Pancreas (tissue), 10 donors: Measurements from ENCODE around the gene SRRM4. TPM values are rescaled to one million over a fixed set of nuclear protein-coding genes. Genes with fewer than 3 reads are reported as not detected.

Experiments
- ATAC-seq, 4 donors: fragments of 200-7000 bp; cut with Tn5 transposase; one replicate each; pipeline versions ENCODE4 v1.8.0 to v1.9.1; 2020; ENCODE audit warnings: mild to moderate bottlenecking in 4 of 4, moderate library complexity in 4 of 4
- DNase-seq, 6 donors: peaks; one replicate each; pipeline ENCODE4 v3.0.0-alpha.2; 2020
- FAIRE-seq: peaks from 2 replicates; lab custom pipeline; 2012; peaks lifted over from hg19 to GRCh38; lab: Jason Lieb, UNC
- H3K27ac ChIP-seq, 4 donors: fragments of 200-600 bp; sonication (generic); 1 replicate in 3 of 4; 2 replicates in 1 of 4; pipeline versions ENCODE4 v1.5.0 to v1.8.0; 2020
- H3K27me3 ChIP-seq, 4 donors: fragments of 200-600 bp; one replicate each; pipeline ENCODE4 v1.8.0; 2021
- H3K36me3 ChIP-seq, 3 donors: fragments of 200-600 bp; sonication (generic) in 1 of 3; one replicate each; pipeline versions ENCODE4 v1.5.0 to v1.8.0; 2020 to 2021
- H3K4me1 ChIP-seq, 3 donors: fragments of 200-600 bp; one replicate each; pipeline ENCODE4 v1.8.0; 2021
- H3K4me3 ChIP-seq, 4 donors: fragments of 200-600 bp; sonication (generic) in 2 of 4; one replicate each; pipeline versions ENCODE4 v1.5.0 to v1.8.0; 2020 to 2021
- H3K9me3 ChIP-seq, 4 donors: fragments of 200-600 bp; one replicate each; pipeline ENCODE4 v1.8.0; 2021
- WGBS, 2 donors: extraction: QIAGEN DNeasy Blood & Tissue Kit; methylation state at CpG; one replicate each; pipeline ENCODE4 v1.1.7; 2013; 5-methylcytosine and 5-hydroxymethylcytosine counted together
- intact Hi-C, 3 donors: fragments of 100-400 bp; cut with DNase I; formaldehyde crosslinking; loops; one replicate each; pipeline versions ENCODE4 v1.11.1 to v1.14.2; 2022
- polyA plus RNA-seq, 2 donors: library from polyadenylated mRNA; stranded (reverse); fragments of 200-250 nt; gene quantifications; one replicate each; pipeline ENCODE4 v1.2.3, GENCODE V29; 2013
- total RNA-seq, 6 donors: library from RNA; stranded (reverse); fragmentation: NEBNext Ultra II Directional in 4 of 6; extraction: Animal tissue kit (Norgen Biotek cat#: 25700) in 4 of 6; gene quantifications; one replicate each; pipeline versions ENCODE4 v1.2.1 to v1.2.4, GENCODE V29; 2021 to 2023
- TF ChIP-seq, protein P1 (sequence below), 4 donors: fragments of 200-600 bp; sonication (generic) in 3 of 4; IDR thresholded peaks; one replicate each; pipeline versions ENCODE4 v1.5.0 to v1.8.0; 2021; ENCODE audit warnings: antibody characterized with exemption in 4 of 4
- donor health status: healthy with polysubstance abuse.
- donor health status: DM: no; HTN: no; CAD: no; lungs with moderate emphysema.
- donor health status: DM: no; HTN: no; CAD: no.
- donor health status: control.
- donor health status: control.
- donor health status: Bipolar disorder and iron deficiency.
- donor health status: DM: yes; HTN: yes; CAD: no.
- donor health status: DM: no; HTN: no; CAD: no.
- donor health status: DM: no; HTN: no; CAD: no.
- donor health status: DM: yes; HTN: yes; CAD: no.

Gene SRRM4
- total and polyA plus RNA-seq, 8 donors = 0.02 TPM; not detected in 7

DNA sequence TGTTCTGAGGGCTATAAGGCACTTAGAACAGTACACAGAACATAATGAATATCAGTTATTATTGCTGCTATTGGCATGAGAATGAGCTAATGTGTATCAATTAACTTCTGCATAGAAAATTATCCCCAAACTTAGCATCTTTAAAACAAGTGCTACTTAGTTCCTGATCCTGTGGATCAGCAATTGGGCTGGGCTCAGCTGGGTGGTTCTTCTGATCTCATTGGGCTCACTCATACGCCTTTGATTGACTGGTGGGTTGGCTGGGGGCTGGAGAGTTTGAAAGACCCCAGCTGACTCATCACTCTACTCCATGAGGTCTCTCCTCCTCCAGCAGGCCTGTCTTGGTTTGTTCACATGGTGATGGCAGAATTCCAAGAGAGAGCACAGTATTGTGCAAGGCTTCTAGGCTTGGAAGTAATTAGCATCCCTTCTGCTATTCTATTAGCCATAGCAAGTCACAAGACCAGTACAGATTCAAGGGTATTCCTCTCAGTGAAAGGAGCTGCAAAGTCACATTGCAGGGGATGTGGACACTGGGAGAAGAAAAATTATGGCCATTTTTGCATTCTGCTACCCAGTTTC, 170.2 kb downstream of the SRRM4 start:
- no peak for DNase-seq
- Histone ChIP-seq H3K36me3 (no peaks in the 10 kb centered on the region), H3K4me1 (no peaks in the 10 kb centered on the region), H3K27ac (no peak overlapping the region), H3K27me3 (peaks cover 0 to 6% (median 0%) of the 10 kb centered on the region in 4 donors), H3K9me3 (no peaks in the 10 kb centered on the region), H3K4me3 (no peak overlapping the region)
- 68 to 71% methylated on average over 1 of the region's 1 CpG for WGBS, 2 donors
- intact Hi-C loops = no loop called here
- TF ChIP-seq, protein P1, sequence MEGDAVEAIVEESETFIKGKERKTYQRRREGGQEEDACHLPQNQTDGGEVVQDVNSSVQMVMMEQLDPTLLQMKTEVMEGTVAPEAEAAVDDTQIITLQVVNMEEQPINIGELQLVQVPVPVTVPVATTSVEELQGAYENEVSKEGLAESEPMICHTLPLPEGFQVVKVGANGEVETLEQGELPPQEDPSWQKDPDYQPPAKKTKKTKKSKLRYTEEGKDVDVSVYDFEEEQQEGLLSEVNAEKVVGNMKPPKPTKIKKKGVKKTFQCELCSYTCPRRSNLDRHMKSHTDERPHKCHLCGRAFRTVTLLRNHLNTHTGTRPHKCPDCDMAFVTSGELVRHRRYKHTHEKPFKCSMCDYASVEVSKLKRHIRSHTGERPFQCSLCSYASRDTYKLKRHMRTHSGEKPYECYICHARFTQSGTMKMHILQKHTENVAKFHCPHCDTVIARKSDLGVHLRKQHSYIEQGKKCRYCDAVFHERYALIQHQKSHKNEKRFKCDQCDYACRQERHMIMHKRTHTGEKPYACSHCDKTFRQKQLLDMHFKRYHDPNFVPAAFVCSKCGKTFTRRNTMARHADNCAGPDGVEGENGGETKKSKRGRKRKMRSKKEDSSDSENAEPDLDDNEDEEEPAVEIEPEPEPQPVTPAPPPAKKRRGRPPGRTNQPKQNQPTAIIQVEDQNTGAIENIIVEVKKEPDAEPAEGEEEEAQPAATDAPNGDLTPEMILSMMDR (IDR thresholded peaks at IDR 0.05) = no peak
- ATAC-seq = no peak
- no peak for FAIRE-seq

DNA sequence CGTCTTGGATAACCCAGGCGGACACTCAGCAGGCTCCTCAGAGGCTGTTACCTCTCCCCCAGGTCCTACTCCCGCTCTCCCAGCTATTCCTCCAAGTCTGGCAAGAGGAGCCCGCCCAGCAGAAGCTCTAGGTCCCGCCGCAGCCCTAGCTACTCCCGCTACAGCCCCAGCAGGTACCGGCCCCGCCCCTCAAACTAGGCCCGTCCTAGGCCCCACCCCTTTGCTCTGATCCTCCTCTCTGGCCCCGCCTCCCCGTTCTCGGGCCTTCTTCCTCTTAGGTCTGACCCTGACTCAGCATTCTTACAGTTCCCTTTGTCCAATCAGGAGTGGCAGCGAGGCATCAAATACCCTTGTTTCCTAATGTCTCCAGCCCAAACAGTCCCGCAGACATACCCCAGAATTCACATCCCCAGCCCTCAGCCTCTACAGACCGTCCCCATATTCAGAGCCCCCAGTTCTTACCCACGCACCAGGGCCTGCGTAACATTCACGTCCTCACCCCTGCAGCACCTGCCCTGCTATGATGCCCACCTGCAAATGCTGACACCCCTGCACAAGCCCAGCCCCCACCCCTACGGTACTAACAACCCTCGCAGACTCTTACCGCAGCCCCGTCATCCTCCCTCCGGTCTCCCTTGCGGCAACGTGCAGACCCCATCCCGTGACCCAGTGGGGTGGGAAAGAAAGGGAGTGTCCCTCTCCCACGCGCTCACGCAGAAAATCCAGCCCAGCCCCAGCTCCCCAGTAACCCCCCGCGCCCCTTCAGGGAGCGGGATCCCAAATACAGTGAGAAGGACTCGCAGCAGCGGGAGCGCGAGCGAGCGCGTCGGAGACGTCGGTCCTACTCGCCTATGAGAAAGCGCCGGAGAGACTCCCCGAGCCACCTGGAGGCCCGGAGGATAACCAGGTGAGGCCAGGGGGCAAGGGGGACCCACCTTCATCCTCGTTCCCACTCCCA, 172.4 kb downstream of the SRRM4 start:
- Histone ChIP-seq H3K27me3 (peaks cover 0 to 6% (median 0%) of the 10 kb centered on the region in 4 donors), H3K36me3 (no peaks in the 10 kb centered on the region), H3K4me3 (no peak overlapping the region), H3K9me3 (no peaks in the 10 kb centered on the region), H3K27ac (no peak overlapping the region), H3K4me1 (no peaks in the 10 kb centered on the region)
- DNase-seq (peak; percentile 52 to 77 (median 68)), ATAC-seq (peak; percentile 74 to 100 (median 78)), FAIRE-seq (no peak)
- WGBS, 2 donors = 38 to 43% methylated on average over 49 of the region's 49 CpGs
- intact Hi-C loops = no loop called here
- TF ChIP-seq, protein P1 (IDR thresholded peaks at IDR 0.05) = no peak

DNA sequence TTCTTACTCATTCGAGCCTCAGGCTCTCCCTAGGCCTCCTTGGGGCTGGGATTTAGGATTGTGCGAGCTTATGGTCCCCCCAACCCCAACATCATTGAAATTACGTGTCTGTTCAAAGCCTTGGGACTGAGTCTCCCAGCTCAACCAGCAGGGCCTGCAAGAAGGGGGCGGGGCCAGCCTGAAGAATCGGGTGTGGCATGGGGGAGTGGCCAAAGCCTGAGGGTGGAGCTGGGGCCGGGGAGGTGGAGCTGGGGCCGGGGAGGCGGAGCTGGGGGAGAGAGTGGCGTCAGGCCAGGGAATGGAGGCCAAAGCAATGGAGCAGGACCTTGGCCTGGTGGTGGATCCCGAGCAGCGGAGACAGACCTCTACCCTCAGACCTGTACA, 173.1 kb downstream of the SRRM4 start:
- intact Hi-C loops = no loop called here
- TF ChIP-seq, protein P1 (IDR thresholded peaks at IDR 0.05) = no peak
- Histone ChIP-seq H3K27me3 (peaks cover 0 to 6% (median 0%) of the 10 kb centered on the region in 4 donors), H3K27ac (no peak overlapping the region), H3K9me3 (no peaks in the 10 kb centered on the region), H3K4me3 (no peak overlapping the region), H3K36me3 (no peaks in the 10 kb centered on the region), H3K4me1 (no peaks in the 10 kb centered on the region)
- FAIRE-seq (no peak), DNase-seq (peak in 1 of 6 donors; percentile 52), ATAC-seq (no peak)
- WGBS, 2 donors = 69 to 76% methylated on average over 11 of the region's 11 CpGs

DNA sequence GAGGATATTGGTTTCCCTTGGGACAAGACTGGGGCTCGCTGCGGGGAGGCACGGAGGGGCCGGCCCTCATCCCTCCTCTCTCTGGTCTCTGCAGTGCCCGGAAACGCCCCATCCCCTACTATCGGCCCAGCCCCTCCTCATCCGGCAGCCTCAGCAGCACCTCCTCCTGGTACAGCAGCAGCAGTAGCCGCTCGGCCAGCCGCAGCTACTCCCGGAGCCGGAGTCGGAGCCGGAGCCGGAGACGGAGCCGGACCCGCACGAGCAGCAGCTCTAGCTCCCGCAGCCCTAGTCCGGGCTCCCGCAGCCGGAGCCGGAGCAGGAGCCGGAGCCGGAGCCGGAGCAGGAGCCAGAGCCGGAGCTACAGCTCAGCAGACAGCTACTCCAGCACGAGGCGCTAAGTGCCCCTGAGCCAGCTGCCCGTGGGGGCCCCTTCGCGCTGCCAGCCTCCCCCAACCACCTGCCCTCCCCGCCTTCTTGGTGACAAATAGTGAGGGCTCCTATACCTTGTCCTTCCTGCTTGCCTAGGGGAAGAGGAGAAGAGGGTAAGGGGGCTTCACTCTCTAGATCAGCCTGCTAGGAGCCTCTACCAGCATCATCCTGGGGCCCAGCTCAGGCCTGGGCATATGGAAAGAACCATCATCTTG, 175.2 kb downstream of the SRRM4 start:
- ATAC-seq = no peak
- Histone ChIP-seq H3K4me3 (no peak overlapping the region), H3K27me3 (peaks cover 0 to 6% (median 0%) of the 10 kb centered on the region in 4 donors), H3K4me1 (no peaks in the 10 kb centered on the region), H3K36me3 (no peaks in the 10 kb centered on the region), H3K27ac (no peak overlapping the region), H3K9me3 (no peaks in the 10 kb centered on the region)
- FAIRE-seq = no peak
- intact Hi-C loops = no loop called here
- TF ChIP-seq, protein P1 (IDR thresholded peaks at IDR 0.05) = no peak
- WGBS, 2 donors = 69 to 84% methylated on average over 32 to 35 of the region's 35 CpGs
- DNase-seq = no peak
